Fibroblast of mammary gland (primary cell): Measurements from ENCODE around the gene PGBD5.

Experiments used
- DNase-seq: peaks from one replicate; pipeline ENCODE4 v3.0.0-alpha.2; 2010; ENCODE audit warnings: low read depth
- H3K4me3 ChIP-seq: 2 replicates; pipeline ENCODE4 v1.5.1; 2011; ENCODE audit warnings: low read depth, mild to moderate bottlenecking, low read length, moderate library complexity; ENCODE audit not compliant: control insufficient read depth
- TF ChIP-seq, protein P1 (sequence below): conservative IDR thresholded peaks from 2 replicates; pipeline ENCODE4 v1.5.1; 2011; ENCODE audit warnings: low read depth, low read length, inconsistent platforms; ENCODE audit not compliant: control insufficient read depth, insufficient read depth

Gene PGBD5

DNA sequence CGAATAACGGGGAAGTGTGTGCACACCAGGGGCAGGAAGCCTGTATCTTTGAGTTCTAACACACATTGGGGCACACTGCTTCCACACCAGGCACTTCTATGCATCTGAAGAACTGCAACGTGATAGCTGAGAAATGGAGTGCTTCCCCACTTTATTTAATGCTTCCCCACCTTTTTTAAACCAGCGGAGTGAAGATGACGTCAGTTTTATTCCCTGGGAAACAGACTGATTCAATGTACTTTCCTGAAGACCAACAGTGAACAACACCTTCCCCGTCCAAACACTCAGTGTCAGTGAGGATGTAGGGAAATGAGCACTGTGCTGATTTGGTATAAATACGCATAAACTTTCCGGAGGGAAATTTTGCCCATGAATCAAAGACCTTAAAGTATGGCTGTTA is 87.1 kb downstream of the PGBD5 start:
- DNase-seq, result no peak
- TF ChIP-seq, protein P1, sequence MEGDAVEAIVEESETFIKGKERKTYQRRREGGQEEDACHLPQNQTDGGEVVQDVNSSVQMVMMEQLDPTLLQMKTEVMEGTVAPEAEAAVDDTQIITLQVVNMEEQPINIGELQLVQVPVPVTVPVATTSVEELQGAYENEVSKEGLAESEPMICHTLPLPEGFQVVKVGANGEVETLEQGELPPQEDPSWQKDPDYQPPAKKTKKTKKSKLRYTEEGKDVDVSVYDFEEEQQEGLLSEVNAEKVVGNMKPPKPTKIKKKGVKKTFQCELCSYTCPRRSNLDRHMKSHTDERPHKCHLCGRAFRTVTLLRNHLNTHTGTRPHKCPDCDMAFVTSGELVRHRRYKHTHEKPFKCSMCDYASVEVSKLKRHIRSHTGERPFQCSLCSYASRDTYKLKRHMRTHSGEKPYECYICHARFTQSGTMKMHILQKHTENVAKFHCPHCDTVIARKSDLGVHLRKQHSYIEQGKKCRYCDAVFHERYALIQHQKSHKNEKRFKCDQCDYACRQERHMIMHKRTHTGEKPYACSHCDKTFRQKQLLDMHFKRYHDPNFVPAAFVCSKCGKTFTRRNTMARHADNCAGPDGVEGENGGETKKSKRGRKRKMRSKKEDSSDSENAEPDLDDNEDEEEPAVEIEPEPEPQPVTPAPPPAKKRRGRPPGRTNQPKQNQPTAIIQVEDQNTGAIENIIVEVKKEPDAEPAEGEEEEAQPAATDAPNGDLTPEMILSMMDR, result no peak
- H3K4me3 ChIP-seq, result no peak overlapping the region

DNA sequence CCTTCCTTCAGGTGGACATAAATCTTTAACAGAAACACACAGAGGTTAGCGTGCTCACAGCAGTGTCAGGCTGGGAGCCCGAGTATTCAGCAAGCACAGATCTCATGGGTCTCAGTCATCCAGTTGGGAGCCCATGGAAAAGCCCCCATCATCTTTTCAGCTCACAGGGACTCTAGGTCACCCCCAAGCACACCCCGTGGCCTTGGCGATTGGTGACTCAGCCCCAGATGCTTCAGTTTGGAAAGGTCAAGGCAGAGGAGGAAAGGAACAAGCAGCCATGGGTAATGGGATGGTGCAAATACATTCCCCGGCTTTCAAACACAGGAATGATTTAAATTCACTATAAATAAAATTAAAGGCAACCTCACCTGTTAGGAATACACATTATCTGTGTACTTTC is 88.9 kb downstream of the PGBD5 start:
- no peak overlapping the region for H3K4me3 ChIP-seq
- TF ChIP-seq, protein P1, result no peak
- DNase-seq, result no peak

DNA sequence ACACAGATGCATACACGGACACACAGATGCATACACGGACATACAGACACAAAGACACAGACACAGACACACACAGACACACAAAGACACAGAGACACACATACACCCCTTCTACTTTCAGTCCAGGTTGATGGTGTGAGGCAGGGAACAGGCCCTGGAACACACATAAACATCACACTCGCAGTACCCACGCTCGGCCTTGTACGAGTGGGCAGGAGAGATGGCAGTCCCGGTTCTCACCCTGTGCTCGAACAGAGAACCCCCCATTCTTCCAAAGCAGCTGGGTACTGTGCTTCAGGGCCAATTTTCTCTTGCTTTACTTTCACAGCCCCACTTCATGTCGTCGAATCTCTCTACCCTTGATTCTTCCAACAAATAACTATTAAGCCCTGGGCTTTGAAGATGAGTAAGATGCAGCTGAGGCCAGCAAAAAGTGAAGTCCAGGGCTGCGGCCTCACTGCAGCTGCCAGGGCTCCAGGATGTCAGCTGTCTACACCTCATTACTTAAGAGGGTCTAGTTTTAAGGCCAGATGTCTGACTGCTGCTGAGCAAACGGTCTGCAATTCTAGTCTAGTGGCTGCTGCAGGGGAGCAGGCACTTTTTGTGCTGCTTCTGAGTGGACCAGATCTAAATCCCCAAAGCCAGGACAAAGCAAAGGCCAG is 90.1 kb downstream of the PGBD5 start:
- peak; percentile 73 for DNase-seq
- H3K4me3 ChIP-seq, result no peak overlapping the region
- TF ChIP-seq, protein P1, result no peak

DNA sequence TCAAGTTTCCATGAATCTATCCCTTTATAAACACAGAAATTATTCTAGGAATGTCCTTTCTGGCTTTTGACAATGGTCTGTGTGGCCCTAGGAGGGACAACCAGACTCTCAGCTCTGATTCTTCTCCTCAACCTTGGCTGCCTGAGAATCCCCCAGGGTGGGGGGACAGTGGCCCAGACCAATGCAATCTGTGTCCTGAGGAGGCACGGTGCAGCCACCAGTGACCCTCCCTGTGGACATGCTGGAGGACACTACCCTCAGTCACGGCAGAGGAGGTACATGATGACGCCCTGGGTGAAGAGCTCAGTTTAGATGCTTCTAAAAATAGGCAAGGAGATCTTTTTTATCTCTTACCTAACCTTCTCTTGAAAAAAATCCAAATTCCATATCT is 91.7 kb downstream of the PGBD5 start:
- DNase-seq, result no peak
- TF ChIP-seq, protein P1, result no peak
- H3K4me3 ChIP-seq, result no peak overlapping the region

DNA sequence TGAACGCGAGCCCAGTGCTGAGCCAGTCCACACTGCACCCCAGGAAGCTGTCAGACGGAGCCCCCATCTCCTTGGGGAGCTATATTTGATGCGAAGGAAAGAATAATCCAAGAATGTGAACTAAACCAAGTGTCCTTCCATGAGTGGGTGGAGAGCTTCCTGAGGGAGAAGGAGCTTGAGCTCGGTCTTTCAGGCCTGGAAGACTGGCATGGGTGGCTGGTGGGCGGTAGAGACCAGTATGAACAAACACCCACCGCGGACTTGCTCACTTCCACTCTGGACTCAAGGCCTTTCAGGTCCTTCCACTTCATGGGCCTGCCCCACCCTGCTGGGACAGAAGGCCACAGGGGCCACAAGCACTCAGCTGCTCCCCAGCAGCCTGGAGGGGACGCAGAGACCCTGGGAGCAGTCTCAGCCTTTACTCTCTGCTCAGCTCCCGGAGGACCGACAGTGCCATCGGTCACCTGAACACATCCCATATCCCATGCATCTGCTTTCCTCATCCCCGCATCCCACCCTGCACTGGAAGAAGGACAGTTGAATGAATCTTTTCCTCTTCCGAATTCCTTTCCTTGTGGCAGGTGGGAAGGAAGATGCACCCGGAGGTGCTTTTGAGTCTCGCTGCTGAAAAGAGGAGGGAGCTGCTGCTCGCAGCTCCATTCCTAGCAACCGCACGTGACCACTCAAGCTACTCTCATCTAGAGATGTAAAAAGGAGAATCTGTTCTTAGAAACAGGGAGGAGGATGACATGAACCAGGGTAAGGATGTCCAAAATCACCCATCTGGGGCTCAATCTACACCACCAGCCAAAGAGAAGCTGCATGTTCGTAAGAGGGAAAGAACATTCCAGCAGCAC is 92.3 kb downstream of the PGBD5 start:
- no peak overlapping the region for H3K4me3 ChIP-seq
- TF ChIP-seq, protein P1, result no peak
- no peak for DNase-seq

DNA sequence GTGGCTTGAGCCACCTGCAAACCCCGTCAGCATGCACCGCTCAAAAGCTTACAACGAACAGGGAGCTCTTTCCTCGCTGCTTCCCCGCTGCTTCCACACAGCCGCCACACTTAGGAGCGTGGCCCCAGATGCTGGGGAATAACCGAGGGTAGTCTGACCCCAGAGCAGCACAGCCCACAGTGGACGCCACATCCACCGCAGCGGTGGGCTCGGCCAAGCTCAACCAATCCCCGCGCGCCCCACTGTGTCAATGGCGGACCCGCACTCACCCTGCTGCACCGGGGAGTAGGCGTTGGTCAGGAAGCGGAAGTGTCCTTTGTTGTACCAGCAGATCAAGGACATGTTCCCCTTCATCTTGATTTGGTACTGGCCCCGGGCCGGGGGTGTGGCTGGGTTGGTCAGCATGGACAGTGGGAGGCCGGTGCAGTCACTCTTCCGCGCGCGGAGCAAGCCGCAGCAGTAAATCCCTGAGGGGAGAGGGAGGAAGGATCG is 93.5 kb downstream of the PGBD5 start:
- H3K4me3 ChIP-seq, result no peak overlapping the region
- no peak for DNase-seq
- TF ChIP-seq, protein P1, result no peak

DNA sequence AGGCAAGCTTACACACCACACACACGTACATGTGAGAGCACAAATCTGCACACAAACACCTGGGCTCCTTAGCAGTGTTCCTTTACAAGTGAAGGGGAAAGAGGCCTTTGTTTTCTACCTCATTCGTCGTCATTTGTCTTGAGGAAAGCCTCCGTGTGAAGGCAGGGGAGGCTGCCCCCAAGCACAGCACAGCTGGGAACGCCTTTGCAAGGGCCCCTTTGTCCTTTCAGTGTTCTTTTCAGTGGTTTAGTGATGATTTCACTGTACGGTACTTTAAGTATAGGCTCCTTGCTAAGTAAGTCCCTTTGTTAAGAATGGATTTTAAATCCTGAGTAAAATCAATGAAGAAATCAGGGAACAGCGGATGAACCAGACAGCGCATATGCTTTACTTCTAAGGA is 94.1 kb downstream of the PGBD5 start:
- TF ChIP-seq, protein P1, result no peak
- no peak for DNase-seq
- no peak overlapping the region for H3K4me3 ChIP-seq
